Mesenteric fat pad (tissue), 1 donor: ENCODE data around the gene SLC8A2. TPM values are rescaled to one million over a fixed set of nuclear protein-coding genes. Genes with fewer than 3 reads are reported as not detected.
"Not testable (repeated sequence)": the region's sequence is repeated elsewhere in the genome, so short reads cannot be mapped to it uniquely, and the experiment has no call there.

ENCODE experiments used
- DNase-seq: peaks from one replicate; pipeline ENCODE4 v3.0.0-alpha.2; 2020; ENCODE audit warnings: low spot score
- total RNA-seq: library from RNA; stranded (reverse); fragmentation: NEBNext Ultra II Directional; extraction: Animal tissue kit (Norgen Biotek cat#: 25700); gene quantifications from one replicate; pipeline ENCODE4 v1.2.1, GENCODE V29; 2021
- donor health status: DM: yes; HTN: yes; CAD: no.

The SLC8A2 gene
- total RNA-seq, 1 donor from 2014 or later, result not detected

- DNase-seq, result not testable (repeated sequence)
These were observed 87.8 kb downstream of the SLC8A2 start for GRCh38 chr19:47383890-47384289.

GRCh38 chr19:47381653-47382279, 89.9 kb downstream of the SLC8A2 start:
- no peak for DNase-seq

- DNase-seq, result no peak
These were observed 90.6 kb downstream of the SLC8A2 start for GRCh38 chr19:47381121-47381520.

- no peak for DNase-seq
These were observed 91.1 kb downstream of the SLC8A2 start for GRCh38 chr19:47380559-47380958.

GRCh38 chr19:47379381-47379938, 92.2 kb downstream of the SLC8A2 start:
- DNase-seq, result no peak

GRCh38 chr19:47378246-47378645, 93.4 kb downstream of the SLC8A2 start:
- no peak for DNase-seq

Other genes starting within 250 kb of the SLC8A2 start
- gene BBC3, start 240.7 kb downstream of the SLC8A2 start, total RNA-seq, result 3.6 TPM
- 27.3 TPM for gene CCDC9, start 215.4 kb downstream of the SLC8A2 start, total RNA-seq
- 34.4 TPM for gene INAFM1, start 197.0 kb downstream of the SLC8A2 start, total RNA-seq
- gene C5AR1, start 162.0 kb downstream of the SLC8A2 start, total RNA-seq, result 135 TPM
- 13.9 TPM for gene C5AR2, start 139.7 kb downstream of the SLC8A2 start, total RNA-seq
- 13.2 TPM for gene DHX34, start 122.6 kb downstream of the SLC8A2 start, total RNA-seq
- 15.9 TPM for gene MEIS3, start 52.4 kb downstream of the SLC8A2 start, total RNA-seq
- 9.8 TPM for gene KPTN, start 12.3 kb upstream of the SLC8A2 start, total RNA-seq
- 99.0 TPM for gene NAPA, start 43.2 kb upstream of the SLC8A2 start, total RNA-seq
- gene ZNF541, start 101.3 kb upstream of the SLC8A2 start, total RNA-seq, result 0.87 TPM
- gene BICRA, start 137.2 kb upstream of the SLC8A2 start, total RNA-seq, result 14.5 TPM
- gene EHD2, start 241.5 kb upstream of the SLC8A2 start, total RNA-seq, result 327 TPM